GM19023 (cell line): ENCODE results near the gene IRF2BP1.

Source experiments
- ATAC-seq: cut with Tn5 transposase; IDR thresholded peaks from one replicate; pipeline ENCODE4 v1.9.1; 2021; ENCODE audit warnings: mild to moderate bottlenecking, moderate library complexity; ENCODE audit not compliant: unreplicated experiment

IRF2BP1 gene

GRCh38 chr19:45885556-45886426, at the start of gene IRF2BP1:
Gene IRF2BP1 (minus strand): TSS chr19:45886141. CDS start chr19:45885774, 367 bp downstream.
- ATAC-seq: peak; percentile 38

GRCh38 chr19:45935267-45935666, 49.3 kb upstream of the IRF2BP1 start:
- ATAC-seq: no peak

GRCh38 chr19:45934551-45935230, 48.8 kb upstream of the IRF2BP1 start:
- no peak for ATAC-seq

- ATAC-seq: no peak
Measured at GRCh38 chr19:45933759-45934158, 47.8 kb upstream of the IRF2BP1 start.

GRCh38 chr19:45931055-45931454, 45.1 kb upstream of the IRF2BP1 start:
- no peak for ATAC-seq

- ATAC-seq: no peak
Measured at GRCh38 chr19:45929247-45929646, 43.3 kb upstream of the IRF2BP1 start.

GRCh38 chr19:45927565-45928261, 41.8 kb upstream of the IRF2BP1 start:
- no peak for ATAC-seq

- no peak for ATAC-seq
Measured at GRCh38 chr19:45924891-45925447, 39.0 kb upstream of the IRF2BP1 start.

GRCh38 chr19:45922281-45922680, 36.3 kb upstream of the IRF2BP1 start:
- no peak for ATAC-seq

GRCh38 chr19:45920458-45920857, 34.5 kb upstream of the IRF2BP1 start:
- no peak for ATAC-seq

GRCh38 chr19:45919678-45920077, 33.7 kb upstream of the IRF2BP1 start:
- ATAC-seq: no peak

GRCh38 chr19:45918721-45919120, 32.8 kb upstream of the IRF2BP1 start:
- ATAC-seq: no peak

- no peak for ATAC-seq
Measured at GRCh38 chr19:45917421-45918091, 31.6 kb upstream of the IRF2BP1 start.

GRCh38 chr19:45913874-45914830, 28.2 kb upstream of the IRF2BP1 start, which contains the start of gene NANOS2:
Gene NANOS2 (minus strand): TSS chr19:45914778. CDS start chr19:45914693, 85 bp downstream.
- ATAC-seq: no peak

- no peak for ATAC-seq
Measured at GRCh38 chr19:45911291-45911690, 25.4 kb upstream of the IRF2BP1 start.

- no peak for ATAC-seq
Measured at GRCh38 chr19:45908956-45909355, 23.0 kb upstream of the IRF2BP1 start.

- ATAC-seq: no peak
Measured at GRCh38 chr19:45906221-45906620, 20.3 kb upstream of the IRF2BP1 start.

- no peak for ATAC-seq
Measured at GRCh38 chr19:45905011-45905410, 19.1 kb upstream of the IRF2BP1 start.
